PC-3 (cell line): ENCODE measurements around the gene AVPR1A. TPM values are rescaled to one million over a fixed set of nuclear protein-coding genes. Genes with fewer than 3 reads are reported as not detected.

Experiments
- ATAC-seq: fragments of 200-7000 bp; cut with Tn5 transposase; 2 replicates; pipeline ENCODE4 v1.9.1; 2020; ENCODE audit warnings: mild to moderate bottlenecking, moderate library complexity
- BruUV-seq: library from RNA; stranded (reverse); fragments of 400-500 nt; replicated peaks from 2 replicates; lab custom pipeline; 2021; lab: Mats Ljungman, UMichigan
- CTCF ChIA-PET: fragments of 300-600 bp; sonication (Branson Sonifier 250); formaldehyde crosslinking; loops from one replicate; lab custom pipeline; 2022; ENCODE audit warnings: antibody characterized with exemption; lab: Charles Lee
- POLR2A ChIA-PET: fragments of 300-600 bp; sonication (Branson Sonifier 250); formaldehyde crosslinking; loops from one replicate; lab custom pipeline; 2022; ENCODE audit warnings: antibody characterized with exemption; ENCODE audit not compliant: unreplicated experiment; lab: Charles Lee
- DNase-seq: peaks from one replicate; pipeline ENCODE4 v3.0.0-alpha.2; 2015
- H2AFZ ChIP-seq: fragments of 300-600 bp; sonication (generic); 2 replicates; pipeline ENCODE4 v1.6.0; 2016; ENCODE audit warnings: antibody characterized with exemption, low read length
- H3F3A ChIP-seq: fragments of 300-600 bp; sonication (generic); one replicate; pipeline ENCODE4 v1.6.0; 2017; ENCODE audit warnings: antibody characterized with exemption, low read length, control low read depth, mild to moderate bottlenecking; ENCODE audit not compliant: unreplicated experiment
- H3K27ac ChIP-seq: fragments of 300-600 bp; sonication (generic); 2 replicates; pipeline ENCODE4 v1.5.1; 2016; ENCODE audit warnings: mild to moderate bottlenecking, low read length
- H3K27me3 ChIP-seq: fragments of 300-600 bp; sonication (generic); 2 replicates; pipeline ENCODE4 v1.6.1; 2016; ENCODE audit warnings: low read length, mixed read lengths
- H3K36me3 ChIP-seq: fragments of 300-600 bp; sonication (generic); 2 replicates; pipeline ENCODE4 v1.6.1; 2016; ENCODE audit warnings: low read depth, mixed run types, low read length, mixed read lengths
- H3K4me1 ChIP-seq: fragments of 300-600 bp; sonication (generic); 2 replicates; pipeline ENCODE4 v1.5.1; 2016; ENCODE audit warnings: low read length; ENCODE audit not compliant: insufficient read depth
- H3K4me2 ChIP-seq: fragments of 300-600 bp; sonication (generic); 2 replicates; pipeline ENCODE4 v1.6.0; 2016; ENCODE audit warnings: low read length
- H3K4me3 ChIP-seq: fragments of 300-600 bp; sonication (generic); 2 replicates; pipeline ENCODE4 v1.5.1; 2016; ENCODE audit warnings: mild to moderate bottlenecking, low read length, mixed read lengths
- H3K79me2 ChIP-seq: fragments of 300-600 bp; sonication (generic); 2 replicates; pipeline ENCODE4 v1.6.1; 2017; ENCODE audit warnings: low read length, mixed read lengths
- H3K9ac ChIP-seq: fragments of 300-600 bp; sonication (generic); 2 replicates; pipeline ENCODE4 v1.6.0; 2016; ENCODE audit warnings: mild to moderate bottlenecking, low read length
- H3K9me2 ChIP-seq: fragments of 300-600 bp; sonication (generic); replicated peaks from 2 replicates; pipeline ENCODE4 v1.6.1; 2016; ENCODE audit warnings: mixed run types, low read length, mixed read lengths
- H3K9me3 ChIP-seq: fragments of 300-600 bp; sonication (generic); 2 replicates; pipeline ENCODE4 v1.6.1; 2016; ENCODE audit warnings: low read length, mixed read lengths
- H4K20me1 ChIP-seq: fragments of 300-600 bp; sonication (generic); 2 replicates; pipeline ENCODE4 v1.6.1; 2016; ENCODE audit warnings: low read length, mixed read lengths
- CTCF ChIP-seq: fragments of 300-600 bp; sonication (generic); conservative IDR thresholded peaks from 2 replicates; pipeline ENCODE4 v1.5.1; 2017; ENCODE audit warnings: antibody characterized with exemption, low read depth, mild to moderate bottlenecking, low read length
- EZH2 ChIP-seq: fragments of 300-600 bp; sonication (generic); IDR thresholded peaks from one replicate; pipeline ENCODE4 v1.6.1; 2017; ENCODE audit warnings: antibody characterized with exemption, mild to moderate bottlenecking, low read length; ENCODE audit not compliant: unreplicated experiment
- EZH2phosphoT487 ChIP-seq: fragments of 300-600 bp; sonication (generic); IDR thresholded peaks from 2 replicates; pipeline ENCODE4 v1.6.1; 2018; ENCODE audit warnings: mild to moderate bottlenecking, antibody characterized with exemption, low read length, borderline replicate concordance
- intact Hi-C: fragments of 100-400 bp; cut with micrococcal nuclease; formaldehyde crosslinking; loops from 2 replicates; pipeline ENCODE4 v1.9.0; 2023
- total RNA-seq: library from RNA; depleted of rRNA; stranded (reverse); fragments of >200 nt; gene quantifications from 2 replicates; pipeline ENCODE4 v1.2.3, GENCODE V29; 2014

The AVPR1A gene
- total RNA-seq, 1 experiment from 2014 or later = not detected

DNA sequence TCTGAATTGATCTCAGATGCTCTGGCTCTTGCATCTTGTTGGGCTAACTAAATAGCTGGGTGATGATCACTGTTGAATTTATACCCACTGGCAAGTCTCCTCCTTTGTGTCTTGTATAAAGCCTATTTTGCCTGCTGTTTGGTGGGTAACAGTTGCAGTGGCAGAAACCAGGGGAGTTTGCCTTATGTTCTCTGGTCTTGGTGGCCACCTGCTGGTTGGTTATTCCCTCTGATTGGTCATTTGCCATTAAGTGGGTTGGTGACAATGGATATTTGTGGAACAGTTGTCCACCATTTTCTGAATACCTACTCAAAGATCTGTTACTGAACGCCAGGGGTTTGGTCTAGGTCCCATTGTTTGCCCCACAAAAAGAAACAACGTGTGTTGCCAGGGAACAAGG is 52.1 kb downstream of the AVPR1A start:
- Histone ChIP-seq H3K36me3 (no peaks in the 10 kb centered on the region; the same call in 1 of the 2 replicates), H4K20me1 (no peaks in the 10 kb centered on the region), H3K9ac (no peak overlapping the region), H3K27ac (no peak overlapping the region), H3F3A (no peaks in the 10 kb centered on the region), H2AFZ (no peak overlapping the region), H3K9me3 (no peaks in the 10 kb centered on the region), H3K79me2 (no peaks in the 10 kb centered on the region), H3K4me2 (no peak overlapping the region), H3K9me2 (no peaks in the 10 kb centered on the region), H3K4me3 (no peak overlapping the region), H3K4me1 (no peaks in the 10 kb centered on the region), H3K27me3 (peaks cover 21% of the 10 kb centered on the region; the same call in 1 of the 2 replicates)
- ChIA-PET CTCF (no interaction called here), POLR2A (no interaction called here)
- intact Hi-C loops = no loop called here
- BruUV-seq = no TSS peak
- ATAC-seq (peak; percentile 54), DNase-seq (peak; percentile 45)
- TF ChIP-seq CTCF = peak; percentile 57
- no peak for TF ChIP-seq EZH2phosphoT487

GRCh38 chr12:63095369-63095980 is 55.5 kb downstream of the AVPR1A start:
- ATAC-seq = no peak
- intact Hi-C loops = no loop called here
- Histone ChIP-seq H3K4me2 (no peak overlapping the region), H3K4me3 (no peak overlapping the region), H3K9ac (no peak overlapping the region), H3K36me3 (no peaks in the 10 kb centered on the region), H3K27ac (no peak overlapping the region), H3K9me2 (no peaks in the 10 kb centered on the region), H3F3A (no peaks in the 10 kb centered on the region), H2AFZ (no peak overlapping the region), H3K27me3 (peaks cover 41% of the 10 kb centered on the region), H3K9me3 (no peaks in the 10 kb centered on the region), H4K20me1 (no peaks in the 10 kb centered on the region), H3K4me1 (no peaks in the 10 kb centered on the region), H3K79me2 (no peaks in the 10 kb centered on the region)
- no peak for TF ChIP-seq EZH2phosphoT487
- TF ChIP-seq CTCF = no peak
- TF ChIP-seq EZH2 = no peak
- no peak for DNase-seq
- BruUV-seq = no TSS peak
- ChIA-PET CTCF (interaction anchor here (0.6 kb wide), 1 partner anchor 784 kb away, joined by 3 read pairs; no protein-coding TSS in a partner anchor), POLR2A (no interaction called here)

GRCh38 chr12:63093711-63094110 is 57.3 kb downstream of the AVPR1A start:
- Histone ChIP-seq H2AFZ (no peak overlapping the region), H3K27me3 (peaks cover 50% of the 10 kb centered on the region), H3K79me2 (no peaks in the 10 kb centered on the region), H3K9me3 (no peaks in the 10 kb centered on the region), H3K9ac (no peak overlapping the region), H3K9me2 (no peaks in the 10 kb centered on the region), H3K4me3 (no peak overlapping the region), H3K4me2 (no peak overlapping the region), H4K20me1 (no peaks in the 10 kb centered on the region), H3F3A (no peaks in the 10 kb centered on the region), H3K27ac (no peak overlapping the region), H3K4me1 (no peaks in the 10 kb centered on the region), H3K36me3 (no peaks in the 10 kb centered on the region)
- CTCF ChIA-PET = interaction anchor here (0.6 kb wide), 1 partner anchor 36 kb away, joined by 4 read pairs; no protein-coding TSS in a partner anchor
- no peak for TF ChIP-seq EZH2
- TF ChIP-seq CTCF = no peak
- intact Hi-C loops = no loop called here
- BruUV-seq = no TSS peak
- DNase-seq = peak; percentile 6
- no peak for ATAC-seq
- POLR2A ChIA-PET = no interaction called here
